GM19240 (cell line): Measurements from ENCODE around the gene FSCN2.

Source experiments
- DNase-seq: peaks from one replicate; pipeline ENCODE4 v3.0.0; 2011; ENCODE audit warnings: low spot score; ENCODE audit not compliant: insufficient read length

The FSCN2 gene

GRCh38 chr17:81512562-81513371 is 15.4 kb upstream of the FSCN2 start, which contains the start of gene ACTG1:
TSS of gene ACTG1 (minus strand) at chr17:81512799. CDS start at chr17:81512354, 445 bp downstream.
- peak; percentile 74 for DNase-seq

GRCh38 chr17:81513372-81513752 is 14.8 kb upstream of the FSCN2 start:
- no peak for DNase-seq

DNA sequence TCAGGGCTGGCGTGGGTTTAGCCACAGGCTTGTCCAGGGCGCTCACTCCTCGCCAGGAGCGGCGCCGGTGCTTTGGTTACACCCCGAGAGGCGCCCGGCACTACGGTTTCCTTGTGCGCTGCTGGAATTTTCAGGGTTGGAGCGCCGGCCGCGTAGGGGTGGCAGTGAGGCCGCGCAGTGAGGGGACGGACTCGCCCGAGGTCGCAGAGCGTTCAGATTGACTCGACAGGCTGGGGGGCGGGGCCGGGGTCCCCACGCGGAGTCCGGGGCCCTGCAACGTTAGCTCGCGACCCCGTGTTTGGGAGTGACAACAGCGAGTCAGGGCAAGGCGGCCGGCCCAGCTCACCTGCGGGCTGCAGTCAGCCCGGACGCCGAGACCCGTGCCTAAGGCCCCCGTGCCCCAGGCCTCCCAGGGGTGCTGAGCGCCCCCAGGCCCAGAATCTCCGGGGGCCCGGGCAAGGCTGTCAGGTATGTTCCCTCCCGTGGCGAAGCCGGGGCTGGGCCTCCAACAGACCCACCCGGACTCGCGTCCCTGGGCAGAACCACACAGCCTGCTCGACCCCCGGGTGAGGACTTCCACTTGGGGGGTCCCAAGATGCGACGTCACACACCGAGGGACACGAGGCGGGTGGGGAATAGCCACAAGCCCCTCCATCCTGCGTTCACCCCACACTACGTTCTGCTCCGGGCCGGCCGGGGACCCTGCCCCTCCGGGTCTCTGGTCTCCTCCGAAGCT is 14.3 kb upstream of the FSCN2 start:
- no peak for DNase-seq

DNA sequence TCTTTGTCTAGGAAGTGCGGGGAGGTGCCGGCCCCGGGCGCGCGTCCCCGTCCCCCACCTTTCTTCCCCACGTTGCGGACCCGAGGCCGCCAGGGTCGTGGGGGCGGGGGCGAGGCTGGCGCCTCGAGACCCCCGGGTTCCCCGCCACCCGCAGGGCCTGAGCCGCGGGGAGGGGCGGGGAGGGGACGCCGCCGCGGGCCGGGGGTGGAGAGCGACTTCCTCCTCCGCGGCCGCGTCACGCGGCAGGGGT is 13.8 kb upstream of the FSCN2 start:
- no peak for DNase-seq

DNA sequence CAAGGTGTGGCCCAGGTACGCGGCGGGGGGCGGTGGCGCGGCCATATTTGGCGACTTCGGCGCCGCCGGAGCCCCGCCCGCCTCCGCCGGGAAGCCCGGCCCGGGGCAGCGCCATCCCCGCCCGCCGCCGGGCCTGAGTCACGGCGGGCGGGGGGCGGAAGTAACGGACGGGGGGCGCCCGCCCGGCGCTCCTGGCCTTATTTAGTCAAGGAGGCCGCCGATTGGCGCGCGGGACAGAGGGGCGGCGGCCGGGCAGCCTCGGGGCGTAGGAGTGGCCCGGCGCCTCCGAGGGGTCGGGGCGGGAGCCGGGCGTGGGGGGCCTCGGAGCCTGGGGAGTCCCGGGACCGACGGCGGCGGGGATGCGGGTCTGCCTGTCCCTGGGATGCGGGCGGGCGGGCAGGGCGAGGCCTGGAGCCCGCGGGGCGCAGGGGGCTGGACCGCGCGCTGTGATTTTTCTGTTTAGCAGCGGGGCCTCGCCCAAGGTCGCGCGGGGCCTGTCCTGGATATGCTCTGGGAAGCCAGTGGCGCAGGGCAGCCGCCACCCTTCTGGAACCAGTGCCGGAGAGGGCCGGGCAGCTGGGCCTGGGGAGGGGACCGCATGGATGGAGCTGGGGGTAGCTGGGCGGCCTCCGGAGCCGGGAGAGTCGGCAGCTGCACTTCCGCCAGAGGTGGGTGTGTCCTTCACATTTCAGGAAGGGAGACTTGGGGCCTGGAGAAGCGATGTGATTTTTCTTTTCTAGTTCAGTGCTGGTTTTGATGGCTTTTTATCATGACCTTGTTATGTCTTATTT is 13.2 kb upstream of the FSCN2 start:
- no peak for DNase-seq

DNA sequence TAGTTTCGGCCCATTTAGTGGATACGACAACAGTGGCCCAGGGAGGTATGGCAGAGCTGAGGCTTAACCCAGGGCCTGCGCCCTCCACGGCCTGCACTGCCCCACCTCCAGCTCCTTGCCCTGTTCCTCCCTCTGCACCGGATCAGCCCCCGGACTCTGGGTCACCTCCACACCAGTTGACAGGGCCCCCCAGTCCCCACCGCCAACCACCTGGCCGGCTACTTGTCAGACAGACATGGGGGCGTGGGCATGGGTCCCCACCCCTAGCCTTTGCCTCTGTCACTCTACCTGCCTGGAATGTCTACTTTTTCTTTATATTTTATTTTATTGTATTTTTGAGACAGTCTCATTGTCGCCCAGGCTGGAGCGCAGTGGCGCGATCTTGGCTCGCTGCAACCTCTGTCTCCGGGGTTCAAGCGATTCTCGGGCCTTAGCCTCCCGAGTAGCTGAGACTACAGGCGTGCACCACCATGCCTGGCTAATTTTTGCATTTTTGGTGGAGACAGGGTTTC is 12.6 kb upstream of the FSCN2 start:
- no peak for DNase-seq

DNA sequence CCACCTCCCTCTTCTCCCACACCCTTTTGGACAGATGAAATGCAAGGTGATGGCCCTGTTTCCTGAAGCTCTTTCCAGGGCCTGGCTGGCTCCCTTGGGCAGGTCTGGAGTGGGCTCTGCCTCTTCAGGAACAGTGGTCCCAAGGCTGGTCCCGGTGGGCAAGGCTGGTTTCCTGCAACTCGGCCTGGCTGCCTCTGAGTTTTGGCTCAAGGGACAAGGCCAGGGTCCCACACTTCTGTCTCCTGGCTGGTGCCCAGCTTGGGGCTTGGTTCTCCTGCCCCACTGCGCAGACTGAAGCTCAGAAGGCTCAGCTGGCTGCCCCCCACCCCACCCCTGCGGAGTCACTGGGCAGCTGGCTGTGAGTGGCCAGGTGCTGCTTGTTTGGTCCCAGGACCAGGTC is 11.7 kb upstream of the FSCN2 start:
- DNase-seq = no peak

GRCh38 chr17:81517009-81517338 is 11.2 kb upstream of the FSCN2 start:
- no peak for DNase-seq

DNA sequence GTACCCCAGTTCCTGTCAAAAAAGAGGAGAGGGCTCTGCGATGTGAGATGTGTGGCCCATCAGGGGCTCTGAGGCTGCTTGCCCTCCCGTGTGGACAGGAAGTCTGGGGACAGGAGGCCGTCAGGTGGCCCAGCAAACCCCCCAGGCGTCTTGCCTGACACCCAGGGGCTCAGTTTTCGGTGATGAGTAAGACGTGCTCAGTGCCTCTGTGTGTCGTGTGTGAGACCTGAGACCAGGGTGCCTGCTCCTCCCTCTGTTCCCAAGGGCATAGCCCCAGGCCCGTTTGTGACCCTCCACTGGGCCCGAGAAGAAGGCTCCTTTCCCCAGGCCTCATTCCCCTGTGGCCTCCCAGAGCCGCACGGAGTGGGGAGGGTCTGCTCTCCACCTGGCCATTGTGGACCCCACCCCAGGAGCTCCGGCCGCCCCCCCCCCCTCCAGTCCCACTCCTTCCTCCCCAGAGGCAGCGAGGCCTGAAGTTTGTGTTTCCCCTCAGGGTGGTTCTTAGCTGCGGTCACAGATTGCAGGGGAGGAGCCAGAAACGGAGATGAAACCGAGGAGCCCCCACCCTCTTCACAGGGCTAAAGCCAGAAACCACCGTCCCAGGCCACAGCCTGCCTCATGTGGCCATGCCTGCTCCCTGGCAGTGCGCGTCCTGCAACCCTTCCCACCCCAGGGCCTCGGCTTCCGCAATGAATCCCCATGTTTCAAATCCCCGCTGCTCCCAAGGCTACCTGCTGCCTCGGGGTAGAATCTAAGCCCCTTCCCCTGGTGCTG is 10.7 kb upstream of the FSCN2 start:
- DNase-seq = peak; percentile 91

DNA sequence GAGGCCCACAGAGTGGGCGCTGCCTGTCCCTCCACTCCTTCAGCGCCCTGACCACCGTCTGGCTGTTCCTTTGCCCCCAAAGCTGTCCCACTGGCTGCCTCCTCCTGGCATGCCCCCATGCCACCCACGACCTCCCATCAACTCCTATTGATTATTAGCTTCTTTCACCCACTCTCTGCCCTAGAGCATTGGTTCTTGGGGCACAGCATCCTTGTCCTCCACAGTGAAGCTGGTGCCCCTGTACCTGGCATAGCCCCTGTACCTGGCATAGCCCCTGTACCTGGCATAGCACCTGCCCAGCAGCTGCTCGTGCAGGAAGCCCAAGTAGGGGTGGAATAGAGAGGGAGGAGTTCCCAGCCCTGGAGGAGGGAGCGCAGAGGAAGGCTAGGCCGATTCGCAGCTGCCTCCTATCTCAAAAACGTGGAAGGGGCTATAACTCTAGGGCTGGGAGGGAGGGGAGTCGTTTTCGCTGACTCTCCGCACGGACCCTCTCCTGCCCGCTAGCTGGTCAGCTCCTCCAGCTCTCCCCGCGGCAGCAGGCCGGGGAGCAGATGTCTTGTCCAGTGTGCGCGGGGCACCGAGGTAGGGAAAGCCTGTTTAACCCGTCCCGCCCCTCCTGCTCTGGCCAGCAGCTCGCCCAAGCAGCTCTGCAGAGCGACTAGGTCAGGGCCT is 9.9 kb upstream of the FSCN2 start:
- no peak for DNase-seq

- no peak for DNase-seq
Observed at GRCh38 chr17:81518785-81519283, 9.3 kb upstream of the FSCN2 start.

- DNase-seq = no peak
Observed at GRCh38 chr17:81519284-81520020, 8.7 kb upstream of the FSCN2 start.

DNA sequence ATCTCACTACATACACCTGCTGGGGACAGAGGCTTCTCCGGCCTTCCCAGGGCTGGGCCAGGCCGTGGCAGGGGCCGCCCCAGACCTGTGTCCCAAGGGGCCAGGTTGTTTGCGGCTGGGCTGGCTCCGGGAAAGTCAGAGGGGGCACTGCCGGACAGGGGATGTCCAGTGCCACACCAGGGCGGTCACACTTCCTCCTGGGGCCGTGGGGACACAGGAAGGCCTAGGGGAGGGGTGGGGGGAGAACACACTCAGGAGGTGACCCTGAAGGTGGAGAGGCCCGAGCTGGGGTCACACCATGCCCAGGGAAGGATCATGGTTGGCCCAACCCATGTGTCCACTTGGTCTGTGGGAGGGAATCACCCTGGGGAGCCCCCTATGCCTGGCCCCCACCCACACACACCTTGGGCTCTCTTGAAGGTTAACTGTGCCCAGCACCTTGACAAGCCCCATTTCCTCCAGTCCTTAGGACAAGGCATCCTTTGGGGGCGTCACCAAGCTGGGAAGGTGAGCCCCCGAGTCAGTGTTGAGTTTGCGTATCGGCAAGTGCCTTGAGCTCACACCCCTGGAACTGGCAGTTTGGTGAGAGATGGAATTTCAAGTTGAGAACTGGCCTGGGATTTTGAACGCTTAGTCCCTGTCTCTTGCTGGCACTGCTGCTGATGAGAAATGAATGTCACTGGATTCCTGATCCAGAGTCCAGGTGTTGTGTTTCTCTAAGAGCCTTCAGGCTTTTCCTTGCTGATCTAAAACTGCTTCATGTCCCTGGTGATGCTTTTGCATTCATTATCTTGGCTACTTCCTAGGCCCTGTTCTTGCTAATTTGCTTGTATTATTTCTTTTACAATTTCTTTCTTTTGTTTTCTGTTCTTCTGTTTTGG is 7.9 kb upstream of the FSCN2 start:
- DNase-seq = no peak

DNA sequence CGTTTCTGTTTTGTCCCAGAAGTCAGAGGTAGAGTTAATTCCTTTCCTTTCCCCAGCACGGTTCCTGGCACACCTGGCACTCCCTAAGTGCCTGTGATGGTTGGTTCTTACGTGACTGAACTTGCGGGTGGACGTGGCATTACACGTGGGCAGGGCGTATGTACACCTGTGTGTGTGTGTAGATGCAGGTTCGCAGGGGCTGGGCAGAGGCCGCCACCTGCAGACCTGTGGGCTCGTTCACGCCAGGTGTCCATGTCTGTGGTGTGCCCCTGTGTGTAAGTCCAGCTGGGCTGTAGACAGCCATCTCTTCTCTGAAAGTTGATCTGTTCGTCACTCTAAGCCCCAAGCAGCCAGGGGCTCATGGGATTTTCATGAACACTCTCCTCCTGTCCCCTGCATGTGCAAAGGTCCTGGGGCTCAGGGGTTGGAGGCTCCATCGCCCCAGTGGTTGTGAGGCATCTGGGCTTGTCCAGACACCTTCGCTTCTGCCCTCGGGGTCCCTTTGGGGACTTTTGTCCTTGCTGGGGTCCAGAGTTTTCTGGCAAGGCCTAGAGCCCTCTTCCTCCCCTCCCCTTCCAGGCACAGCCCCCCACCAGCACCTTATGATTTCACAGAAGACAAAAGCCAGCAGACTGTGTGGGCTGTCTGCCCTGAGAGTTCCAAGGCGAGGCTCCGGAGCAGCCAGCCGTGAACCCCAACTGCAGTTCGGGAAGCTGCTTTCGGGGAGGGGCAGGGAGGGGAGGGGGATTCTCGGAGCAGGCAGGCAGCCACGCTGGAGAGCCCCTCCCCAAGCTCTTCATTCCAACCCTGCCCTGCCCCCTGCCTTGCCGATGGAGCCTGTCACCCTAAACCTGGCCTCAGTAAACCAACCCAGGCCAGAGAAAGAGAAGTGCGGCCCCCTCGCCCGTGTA is 5.4 kb upstream of the FSCN2 start:
- no peak for DNase-seq

- no peak for DNase-seq
Observed at GRCh38 chr17:81523402-81524038, 4.7 kb upstream of the FSCN2 start.

GRCh38 chr17:81524039-81524864 is 3.9 kb upstream of the FSCN2 start:
- no peak for DNase-seq

DNA sequence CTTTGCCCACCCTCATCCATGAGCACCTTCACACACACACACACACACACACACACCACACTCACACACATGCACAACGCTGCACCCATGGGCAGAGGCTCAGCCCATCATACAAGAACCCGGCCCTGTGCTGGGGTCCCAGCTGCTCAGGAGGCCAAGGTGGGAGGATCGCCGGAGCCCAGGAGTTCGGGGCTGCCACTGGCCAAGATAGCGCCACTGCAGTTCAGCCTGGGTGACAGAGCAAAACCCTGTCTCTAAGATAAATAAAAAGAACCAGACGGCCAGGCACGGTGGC is 3.4 kb upstream of the FSCN2 start:
- DNase-seq = no peak
